Stimulated activated CD4-positive, alpha-beta T cell treated with anti-CD3 and anti-CD28 coated beads, Interleukin-4, amount 100 ng/mL, for 4 hours (primary cell): Measurements from ENCODE around the gene MARCHF10.
"Not testable (repeated sequence)": the region's sequence is repeated elsewhere in the genome, so short reads cannot be mapped to it uniquely, and the experiment has no call there.

ENCODE experiments used
- DNase-seq, 2 experiments: peaks; one replicate each; pipeline ENCODE4 v3.0.0-alpha.2; 2020

The MARCHF10 gene

GRCh38 chr17:62714016-62714777, 93.9 kb downstream of the MARCHF10 start:
- no peak for DNase-seq

- DNase-seq, result no peak
Measured at GRCh38 chr17:62713086-62713881, 94.8 kb downstream of the MARCHF10 start.

- no peak for DNase-seq
Measured at GRCh38 chr17:62712171-62712581, 95.9 kb downstream of the MARCHF10 start.

- no peak for DNase-seq
Measured at GRCh38 chr17:62708587-62708986, 99.5 kb downstream of the MARCHF10 start.

GRCh38 chr17:62707425-62707739, 100.7 kb downstream of the MARCHF10 start:
- DNase-seq, result no peak

GRCh38 chr17:62706598-62707424, 101.3 kb downstream of the MARCHF10 start:
- DNase-seq, result no peak

GRCh38 chr17:62705778-62706597, 102.1 kb downstream of the MARCHF10 start:
- no peak for DNase-seq

- no peak for DNase-seq
Measured at GRCh38 chr17:62705156-62705777, 102.8 kb downstream of the MARCHF10 start.

GRCh38 chr17:62704381-62704971, 103.6 kb downstream of the MARCHF10 start:
- DNase-seq, result no peak

- DNase-seq, result peak; percentile 65 to 77
Measured at GRCh38 chr17:62703776-62704380, 104.2 kb downstream of the MARCHF10 start.

GRCh38 chr17:62703261-62703775, 104.8 kb downstream of the MARCHF10 start:
- DNase-seq, result no peak

GRCh38 chr17:62702746-62703260, 105.3 kb downstream of the MARCHF10 start:
- no peak for DNase-seq

GRCh38 chr17:62701706-62702085, 106.4 kb downstream of the MARCHF10 start:
- no peak for DNase-seq

- no peak for DNase-seq
Measured at GRCh38 chr17:62700964-62701705, 107.0 kb downstream of the MARCHF10 start.

- not testable (repeated sequence) for DNase-seq
Measured at GRCh38 chr17:62698459-62698858, 109.7 kb downstream of the MARCHF10 start.

GRCh38 chr17:62696726-62697490, 111.2 kb downstream of the MARCHF10 start:
- DNase-seq, result no peak

GRCh38 chr17:62696256-62696655, 111.9 kb downstream of the MARCHF10 start:
- no peak for DNase-seq

- not testable (repeated sequence) for DNase-seq
Measured at GRCh38 chr17:62695093-62695738, 112.9 kb downstream of the MARCHF10 start.
